GM12878 (cell line): ENCODE data around the gene SENP1. TPM values are rescaled to one million over a fixed set of nuclear protein-coding genes. Genes with fewer than 3 reads are reported as not detected.

Source experiments
- ATAC-seq: fragments of 200-7000 bp; cut with Tn5 transposase; 3 replicates; pipeline ENCODE4 v1.9.1; 2020; ENCODE audit warnings: mild to moderate bottlenecking, moderate library complexity
- BruUV-seq: library from RNA; stranded (reverse); fragments of 400-500 nt; replicated peaks from 2 replicates; lab custom pipeline; 2021; lab: Mats Ljungman, UMichigan
- CTCF ChIA-PET: fragments of 300-600 bp; sonication (Branson Sonifier 250); formaldehyde crosslinking; extraction: SDS; loops from one replicate; lab custom pipeline; 2021; ENCODE audit warnings: inconsistent platforms; lab: Yijun Ruan, JAX
- POLR2A ChIA-PET: fragments of 350-600 bp; formaldehyde crosslinking; extraction: SDS; loops from one replicate; lab custom pipeline; 2021; ENCODE audit warnings: inconsistent platforms; lab: Charles Lee
- RAD21 ChIA-PET: fragments of 300-600 bp; sonication (Branson Sonifier 250); formaldehyde crosslinking; loops from one replicate; lab custom pipeline; 2023; ENCODE audit warnings: antibody characterized with exemption; ENCODE audit not compliant: unreplicated experiment; lab: Charles Lee
- SMC1A ChIA-PET: fragments of 300-600 bp; sonication (Branson Sonifier 250); formaldehyde crosslinking; loops from one replicate; lab custom pipeline; 2023; ENCODE audit not compliant: unreplicated experiment, uncharacterized antibody; lab: Charles Lee
- DNase-seq: peaks from one replicate; pipeline ENCODE4 v3.0.0-alpha.2; 2011; ENCODE audit warnings: low read depth, low spot score
- FAIRE-seq: peaks from 3 replicates; lab custom pipeline; 2011; peaks lifted over from hg19 to GRCh38; lab: Jason Lieb, UNC
- H2AFZ ChIP-seq: 2 replicates; pipeline ENCODE4 v1.6.0; 2011; ENCODE audit warnings: low read depth, low read length, control low read depth; ENCODE audit not compliant: control insufficient read depth
- H3K27ac ChIP-seq: 2 replicates; pipeline ENCODE4 v1.5.1; 2011; ENCODE audit warnings: control low read depth; ENCODE audit not compliant: control insufficient read depth, insufficient read depth
- H3K27me3 ChIP-seq, 2 experiments: replicated peaks in 1 of 2; 2 replicates each; pipeline versions ENCODE4 v1.6.0 to v1.6.1; 2011; ENCODE audit warnings: low read length in 1 of 2; ENCODE audit not compliant: control insufficient read depth in 2 of 2, insufficient read depth in 2 of 2
- H3K36me3 ChIP-seq, 2 experiments: 2 replicates each; pipeline ENCODE4 v1.5.1; 2011; ENCODE audit warnings: low read length in 1 of 2; ENCODE audit not compliant: control insufficient read depth in 2 of 2, insufficient read depth in 2 of 2
- H3K4me1 ChIP-seq: 2 replicates; pipeline ENCODE4 v1.6.1; 2011; ENCODE audit warnings: mild to moderate bottlenecking, low read length, moderate library complexity, mixed read lengths; ENCODE audit not compliant: control insufficient read depth, insufficient read depth
- H3K4me2 ChIP-seq: 2 replicates; pipeline ENCODE4 v1.6.0; 2011; ENCODE audit warnings: control low read depth; ENCODE audit not compliant: control insufficient read depth, insufficient read depth
- H3K4me3 ChIP-seq: fragments of 200-600 bp; sonication (generic); 2 replicates; pipeline ENCODE4 v1.5.1; 2016
- H3K79me2 ChIP-seq: 2 replicates; pipeline ENCODE4 v1.6.0; 2011; ENCODE audit warnings: low read length; ENCODE audit not compliant: control insufficient read depth, insufficient read depth
- H3K9ac ChIP-seq: 2 replicates; pipeline ENCODE4 v1.8.0; 2011; ENCODE audit warnings: low read length, control low read depth, mixed read lengths; ENCODE audit not compliant: control insufficient read depth, insufficient read depth
- H3K9me3 ChIP-seq: replicated peaks from 3 replicates; pipeline ENCODE4 v1.5.1; 2011; ENCODE audit warnings: mild to moderate bottlenecking, low read length; ENCODE audit not compliant: control insufficient read depth, insufficient read depth
- H4K20me1 ChIP-seq: 2 replicates; pipeline ENCODE4 v1.6.0; 2011; ENCODE audit not compliant: control insufficient read depth, insufficient read depth
- EGR1 ChIP-seq, 2 experiments: IDR thresholded peaks; 1 replicate in 1 of 2; 2 replicates in 1 of 2; pipeline ENCODE4 v1.6.1; 2011 to 2012; ENCODE audit warnings: low read depth in 2 of 2, low read length in 2 of 2, borderline replicate concordance in 1 of 2, mild to moderate bottlenecking in 1 of 2, moderate library complexity in 1 of 2
- ESRRA ChIP-seq: IDR thresholded peaks from 2 replicates; pipeline ENCODE4 v1.6.1; 2012; ENCODE audit warnings: mild to moderate bottlenecking, low read length, improper control_type of control experiment
- ETV6 ChIP-seq, 2 experiments: fragments of 450-650 bp in 1 of 2; IDR thresholded peaks in 1 of 2; conservative IDR thresholded peaks in 1 of 2; 2 replicates each; pipeline ENCODE4 v1.6.1; 2014; ENCODE audit warnings: antibody characterized with exemption in 1 of 2, borderline replicate concordance in 1 of 2, low read depth in 1 of 2, mild to moderate bottlenecking in 1 of 2, moderate library complexity in 1 of 2
- IRF4 ChIP-seq: IDR thresholded peaks from 2 replicates; pipeline ENCODE4 v1.6.1; 2011; ENCODE audit warnings: low read depth, low read length
- SREBF1 ChIP-seq: IDR thresholded peaks from 2 replicates; pipeline ENCODE4 v1.6.1; 2012; ENCODE audit warnings: mild to moderate bottlenecking, low read length
- STAT1 ChIP-seq: fragments of 450-650 bp; conservative IDR thresholded peaks from 2 replicates; pipeline ENCODE4 v1.6.1; 2014; ENCODE audit warnings: antibody characterized with exemption, mild to moderate bottlenecking
- TBL1XR1 ChIP-seq: IDR thresholded peaks from 2 replicates; pipeline ENCODE4 v1.6.1; 2012; ENCODE audit warnings: low read depth, low read length, improper control_type of control experiment
- ZNF24 ChIP-seq: fragments of 450-650 bp; IDR thresholded peaks from 2 replicates; pipeline ENCODE4 v1.6.1; 2017; ENCODE audit warnings: antibody characterized with exemption, mild to moderate bottlenecking
- whole genome bisulfite sequencing: methylation state at CpG from one replicate; pipeline ENCODE4 v1.1.6; 2016; ENCODE audit warnings: low lambda C conversion rate; ENCODE audit not compliant: insufficient replicate concordance, insufficient coverage; ENCODE audit errors: missing lambda C conversion rate; 5-methylcytosine and 5-hydroxymethylcytosine counted together
- in situ Hi-C: fragments of 300-500 bp; cut with MboI; formaldehyde crosslinking; loops from 9 replicates; pipeline ENCODE4 v1.14.3; 2018; ENCODE audit warnings: mixed read lengths
- intact Hi-C: fragments of 100-400 bp; cut with micrococcal nuclease; formaldehyde crosslinking; loops from one replicate; pipeline ENCODE4 v1.14.2; 2022; ENCODE audit not compliant: unreplicated experiment
- polyA plus RNA-seq, 11 experiments: library from polyadenylated mRNA; depleted of rRNA in 4 of 11; unstranded in 6 of 11; stranded (reverse) in 5 of 11; fragments of >200 nt; fragmentation: Nextera tagmentation in 4 of 11; fragmentation: Illumina TruSeq in 1 of 11; extraction: Ambion mirVana in 4 of 11; extraction: Trizol in 1 of 11; gene quantifications; 1 replicate in 1 of 11; 2 replicates in 10 of 11; pipeline versions ENCODE4 v1.2.1 to v1.2.3, GENCODE V29; 2011 to 2016; ENCODE audit warnings: inconsistent platforms in 2 of 11, missing spikeins in 2 of 11, low read depth in 1 of 11
- total RNA-seq, 4 experiments: library from RNA; depleted of rRNA in 3 of 4; stranded (reverse); fragments of >200 nt in 3 of 4; fragmentation: Illumina TruSeq in 1 of 4; extraction: Trizol in 1 of 4; gene quantifications; 2 replicates each; pipeline versions ENCODE4 v1.2.1 to v1.2.3, GENCODE V29; 2013 to 2021
- TF ChIP-seq, protein P1 (sequence below): fragments of 450-650 bp; formaldehyde crosslinking; IDR thresholded peaks from 2 replicates; pipeline ENCODE4 v1.4.0; 2022; ENCODE audit warnings: mild to moderate bottlenecking, moderate library complexity
- TF ChIP-seq, protein P2 (sequence below): fragments of 450-650 bp; formaldehyde crosslinking; IDR thresholded peaks from 2 replicates; pipeline ENCODE4 v1.5.0; 2022; ENCODE audit warnings: mild to moderate bottlenecking, missing genetic modification characterization
- TF ChIP-seq, protein P3 (sequence below): IDR thresholded peaks from 2 replicates; pipeline ENCODE4 v1.6.1; 2012; ENCODE audit warnings: low read depth, low read length, improper control_type of control experiment
- TF ChIP-seq, protein P4 (sequence below): fragments of 450-650 bp; IDR thresholded peaks from 2 replicates; pipeline ENCODE4 v1.6.1; 2014; ENCODE audit warnings: mild to moderate bottlenecking

The SENP1 gene
- total and polyA plus RNA-seq, 10 of the 15 experiments (the other 5 are each of a cell fraction or from before 2014, with no cell fraction given), result 8.1 to 52.4 (median 26.1) TPM

DNA sequence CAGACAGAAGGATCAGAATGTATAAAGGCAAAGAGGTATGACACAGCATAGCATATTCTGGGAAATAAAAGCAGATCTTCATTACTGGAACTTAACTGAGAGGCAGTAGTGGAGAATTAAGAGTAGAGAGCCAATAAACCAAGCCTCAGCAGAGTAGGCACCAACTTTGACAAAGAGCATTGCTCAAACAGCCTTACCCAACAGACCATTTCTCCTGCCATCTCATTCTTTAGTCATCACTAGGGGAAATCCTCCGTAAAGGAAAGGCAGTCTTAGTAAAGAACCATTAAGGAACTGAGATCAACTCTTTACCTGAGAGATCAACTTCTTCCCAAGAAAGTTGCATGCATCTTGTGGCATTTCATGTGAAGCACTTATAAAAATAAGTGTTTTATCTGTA, 36.6 kb downstream of the SENP1 start (continued):
- TF ChIP-seq, protein P1, sequence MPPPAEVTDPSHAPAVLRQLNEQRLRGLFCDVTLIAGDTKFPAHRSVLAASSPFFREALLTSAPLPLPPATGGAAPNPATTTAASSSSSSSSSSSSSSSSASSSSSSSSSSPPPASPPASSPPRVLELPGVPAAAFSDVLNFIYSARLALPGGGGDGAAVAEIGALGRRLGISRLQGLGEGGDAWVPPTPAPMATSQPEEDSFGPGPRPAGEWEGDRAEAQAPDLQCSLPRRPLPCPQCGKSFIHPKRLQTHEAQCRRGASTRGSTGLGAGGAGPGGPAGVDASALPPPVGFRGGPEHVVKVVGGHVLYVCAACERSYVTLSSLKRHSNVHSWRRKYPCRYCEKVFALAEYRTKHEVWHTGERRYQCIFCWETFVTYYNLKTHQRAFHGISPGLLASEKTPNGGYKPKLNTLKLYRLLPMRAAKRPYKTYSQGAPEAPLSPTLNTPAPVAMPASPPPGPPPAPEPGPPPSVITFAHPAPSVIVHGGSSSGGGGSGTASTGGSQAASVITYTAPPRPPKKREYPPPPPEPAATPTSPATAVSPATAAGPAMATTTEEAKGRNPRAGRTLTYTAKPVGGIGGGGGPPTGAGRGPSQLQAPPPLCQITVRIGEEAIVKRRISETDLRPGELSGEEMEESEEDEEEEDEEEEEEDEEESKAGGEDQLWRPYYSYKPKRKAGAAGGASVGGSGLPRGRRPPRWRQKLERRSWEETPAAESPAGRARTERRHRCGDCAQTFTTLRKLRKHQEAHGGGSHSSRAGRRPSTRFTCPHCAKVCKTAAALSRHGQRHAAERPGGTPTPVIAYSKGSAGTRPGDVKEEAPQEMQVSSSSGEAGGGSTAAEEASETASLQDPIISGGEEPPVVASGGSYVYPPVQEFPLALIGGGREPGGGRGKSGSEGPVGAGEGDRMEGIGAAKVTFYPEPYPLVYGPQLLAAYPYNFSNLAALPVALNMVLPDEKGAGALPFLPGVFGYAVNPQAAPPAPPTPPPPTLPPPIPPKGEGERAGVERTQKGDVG (CRISPR knock-in tag), result no peak

DNA sequence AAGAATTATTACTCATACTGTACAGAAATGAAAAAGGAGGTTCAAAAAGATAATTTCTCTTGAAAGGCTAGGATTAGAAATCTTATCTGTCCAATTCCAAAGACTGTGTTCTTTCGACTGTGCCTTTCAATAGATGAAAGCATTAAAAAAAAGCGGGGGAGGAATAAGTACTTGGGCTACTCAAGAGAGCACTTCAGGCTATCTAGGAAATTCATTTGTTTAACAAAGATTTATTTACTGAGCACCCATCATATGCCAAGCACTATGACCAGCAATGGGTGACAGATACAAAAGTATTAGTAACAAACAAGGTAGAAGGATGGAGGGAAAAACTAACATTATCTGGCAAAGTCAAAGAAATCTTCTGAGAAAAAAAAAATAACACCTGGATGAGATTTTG, 37.4 kb downstream of the SENP1 start:
- DNase-seq (no peak), FAIRE-seq (no peak), ATAC-seq (no peak)
- ChIA-PET RAD21 (no interaction called here), SMC1A (no interaction called here), POLR2A (interaction anchor here (0.7 kb wide), 1 partner anchor 107 kb away, joined by 5 read pairs; no protein-coding TSS in a partner anchor), CTCF (no interaction called here)
- intact Hi-C loops, result no loop called here
- Histone ChIP-seq H3K79me2 (no peaks in the 10 kb centered on the region), H3K36me3 (peaks cover 0 to 27% of the 10 kb centered on the region in 2 experiments), H2AFZ (no peak overlapping the region), H3K4me2 (no peak overlapping the region), H3K9me3 (no peaks in the 10 kb centered on the region), H4K20me1 (no peaks in the 10 kb centered on the region), H3K27me3 (no peaks in the 10 kb centered on the region), H3K27ac (no peak overlapping the region), H3K9ac (no peak overlapping the region), H3K4me1 (no peaks in the 10 kb centered on the region), H3K4me3 (no peak overlapping the region)
- in situ Hi-C loops, result no loop called here
- TF ChIP-seq, protein P2, sequence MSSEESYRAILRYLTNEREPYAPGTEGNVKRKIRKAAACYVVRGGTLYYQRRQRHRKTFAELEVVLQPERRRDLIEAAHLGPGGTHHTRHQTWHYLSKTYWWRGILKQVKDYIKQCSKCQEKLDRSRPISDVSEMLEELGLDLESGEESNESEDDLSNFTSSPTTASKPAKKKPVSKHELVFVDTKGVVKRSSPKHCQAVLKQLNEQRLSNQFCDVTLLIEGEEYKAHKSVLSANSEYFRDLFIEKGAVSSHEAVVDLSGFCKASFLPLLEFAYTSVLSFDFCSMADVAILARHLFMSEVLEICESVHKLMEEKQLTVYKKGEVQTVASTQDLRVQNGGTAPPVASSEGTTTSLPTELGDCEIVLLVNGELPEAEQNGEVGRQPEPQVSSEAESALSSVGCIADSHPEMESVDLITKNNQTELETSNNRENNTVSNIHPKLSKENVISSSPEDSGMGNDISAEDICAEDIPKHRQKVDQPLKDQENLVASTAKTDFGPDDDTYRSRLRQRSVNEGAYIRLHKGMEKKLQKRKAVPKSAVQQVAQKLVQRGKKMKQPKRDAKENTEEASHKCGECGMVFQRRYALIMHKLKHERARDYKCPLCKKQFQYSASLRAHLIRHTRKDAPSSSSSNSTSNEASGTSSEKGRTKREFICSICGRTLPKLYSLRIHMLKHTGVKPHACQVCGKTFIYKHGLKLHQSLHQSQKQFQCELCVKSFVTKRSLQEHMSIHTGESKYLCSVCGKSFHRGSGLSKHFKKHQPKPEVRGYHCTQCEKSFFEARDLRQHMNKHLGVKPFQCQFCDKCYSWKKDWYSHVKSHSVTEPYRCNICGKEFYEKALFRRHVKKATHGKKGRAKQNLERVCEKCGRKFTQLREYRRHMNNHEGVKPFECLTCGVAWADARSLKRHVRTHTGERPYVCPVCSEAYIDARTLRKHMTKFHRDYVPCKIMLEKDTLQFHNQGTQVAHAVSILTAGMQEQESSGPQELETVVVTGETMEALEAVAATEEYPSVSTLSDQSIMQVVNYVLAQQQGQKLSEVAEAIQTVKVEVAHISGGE (CRISPR knock-in tag), result no peak
- TF ChIP-seq ESRRA, result no peak
- TF ChIP-seq ETV6 (conservative IDR thresholded peaks at IDR 0.05 in 1 of 2, IDR thresholded peaks at IDR 0.05 in 1 of 2; ENCODE audit: borderline replicate concordance in 1 of 2, low read depth in 1 of 2), result no peak
- TF ChIP-seq STAT1, result no peak
- TF ChIP-seq, protein P3, sequence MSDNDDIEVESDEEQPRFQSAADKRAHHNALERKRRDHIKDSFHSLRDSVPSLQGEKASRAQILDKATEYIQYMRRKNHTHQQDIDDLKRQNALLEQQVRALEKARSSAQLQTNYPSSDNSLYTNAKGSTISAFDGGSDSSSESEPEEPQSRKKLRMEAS, result no peak
- no peak for TF ChIP-seq SREBF1
- TF ChIP-seq EGR1 (IDR thresholded peaks at IDR 0.05; ENCODE audit: borderline replicate concordance in 1 of 2, low read depth in 2 of 2, low read length in 2 of 2), result no peak
- no peak for TF ChIP-seq IRF4
- TF ChIP-seq ZNF24, result no peak
- TF ChIP-seq TBL1XR1, result no peak
- TF ChIP-seq, protein P4, sequence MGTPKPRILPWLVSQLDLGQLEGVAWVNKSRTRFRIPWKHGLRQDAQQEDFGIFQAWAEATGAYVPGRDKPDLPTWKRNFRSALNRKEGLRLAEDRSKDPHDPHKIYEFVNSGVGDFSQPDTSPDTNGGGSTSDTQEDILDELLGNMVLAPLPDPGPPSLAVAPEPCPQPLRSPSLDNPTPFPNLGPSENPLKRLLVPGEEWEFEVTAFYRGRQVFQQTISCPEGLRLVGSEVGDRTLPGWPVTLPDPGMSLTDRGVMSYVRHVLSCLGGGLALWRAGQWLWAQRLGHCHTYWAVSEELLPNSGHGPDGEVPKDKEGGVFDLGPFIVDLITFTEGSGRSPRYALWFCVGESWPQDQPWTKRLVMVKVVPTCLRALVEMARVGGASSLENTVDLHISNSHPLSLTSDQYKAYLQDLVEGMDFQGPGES, result no peak
- BruUV-seq, result no TSS peak
- 96% methylated on average over 2 of the region's 2 CpGs for WGBS
